ENCODE measurements around the gene SPATA33. TPM values are rescaled to one million over a fixed set of nuclear protein-coding genes. Genes with fewer than 3 reads are reported as not detected.
A peak's percentile ranks its signal among the peaks of the same experiment; 100 is the strongest.
"Not testable (repeated sequence)": the region's sequence is repeated elsewhere in the genome, so short reads cannot be mapped to it uniquely, and the experiment has no call there.

The SPATA33 gene
- total RNA-seq, 6 experiments from 2014 or later, result 1.8 to 5.0 (median 3.3) TPM

- ATAC-seq, result no peak
- WGBS (ENCODE audit: insufficient coverage, low coverage, low lambda C conversion rate, missing lambda C conversion rate), result 27% methylated on average over 19 of the region's 32 CpGs
Observed at GRCh38 chr16:89656435-89657121, 1.1 kb upstream of the SPATA33 start.

GRCh38 chr16:89658221-89658879, 714 bp downstream of the SPATA33 start:
- H3K36me3 ChIP-seq, result no peaks in the 10 kb centered on the region
- TF ChIP-seq, protein P1, sequence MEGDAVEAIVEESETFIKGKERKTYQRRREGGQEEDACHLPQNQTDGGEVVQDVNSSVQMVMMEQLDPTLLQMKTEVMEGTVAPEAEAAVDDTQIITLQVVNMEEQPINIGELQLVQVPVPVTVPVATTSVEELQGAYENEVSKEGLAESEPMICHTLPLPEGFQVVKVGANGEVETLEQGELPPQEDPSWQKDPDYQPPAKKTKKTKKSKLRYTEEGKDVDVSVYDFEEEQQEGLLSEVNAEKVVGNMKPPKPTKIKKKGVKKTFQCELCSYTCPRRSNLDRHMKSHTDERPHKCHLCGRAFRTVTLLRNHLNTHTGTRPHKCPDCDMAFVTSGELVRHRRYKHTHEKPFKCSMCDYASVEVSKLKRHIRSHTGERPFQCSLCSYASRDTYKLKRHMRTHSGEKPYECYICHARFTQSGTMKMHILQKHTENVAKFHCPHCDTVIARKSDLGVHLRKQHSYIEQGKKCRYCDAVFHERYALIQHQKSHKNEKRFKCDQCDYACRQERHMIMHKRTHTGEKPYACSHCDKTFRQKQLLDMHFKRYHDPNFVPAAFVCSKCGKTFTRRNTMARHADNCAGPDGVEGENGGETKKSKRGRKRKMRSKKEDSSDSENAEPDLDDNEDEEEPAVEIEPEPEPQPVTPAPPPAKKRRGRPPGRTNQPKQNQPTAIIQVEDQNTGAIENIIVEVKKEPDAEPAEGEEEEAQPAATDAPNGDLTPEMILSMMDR (IDR thresholded peaks at IDR 0.05), result no peak
- TF ChIP-seq POLR2A (IDR thresholded peaks at IDR 0.05), result no peak
- H3K9me3 ChIP-seq, result no peaks in the 10 kb centered on the region
- H3K27ac ChIP-seq, result peak overlapping the region in 2 of 3 donors; percentile 13 to 63
- ATAC-seq (peak in 3 of 4 donors; percentile 7 to 31 (median 15)), DNase-seq (peak in 1 of 3 donors; percentile 57)
- WGBS (ENCODE audit: insufficient coverage, low coverage, low lambda C conversion rate, missing lambda C conversion rate), result 14% methylated on average over 25 of the region's 27 CpGs
- peak overlapping the region; percentile 83 to 100 (median 98) for H3K4me3 ChIP-seq
- intact Hi-C loops (cut with DNase I), result no loop called here
- no peaks in the 10 kb centered on the region for H3K27me3 ChIP-seq
- peaks cover 0 to 13% (median 0%) of the 10 kb centered on the region in 4 donors for H3K4me1 ChIP-seq

More at GRCh38 chr16:89656435-89657121, 1.1 kb upstream of the SPATA33 start:
- Histone ChIP-seq H3K36me3 (no peaks in the 10 kb centered on the region), H3K27ac (no peak overlapping the region), H3K9me3 (no peaks in the 10 kb centered on the region), H3K4me1 (peaks cover 0 to 13% (median 0%) of the 10 kb centered on the region in 4 donors), H3K27me3 (no peaks in the 10 kb centered on the region), H3K4me3 (peak overlapping the region; percentile 83 to 100 (median 98))
- DNase-seq, result no peak
- intact Hi-C loops (cut with DNase I), result no loop called here
- TF ChIP-seq POLR2A (IDR thresholded peaks at IDR 0.05), result no peak
- TF ChIP-seq, protein P1 (IDR thresholded peaks at IDR 0.05), result no peak

DNA sequence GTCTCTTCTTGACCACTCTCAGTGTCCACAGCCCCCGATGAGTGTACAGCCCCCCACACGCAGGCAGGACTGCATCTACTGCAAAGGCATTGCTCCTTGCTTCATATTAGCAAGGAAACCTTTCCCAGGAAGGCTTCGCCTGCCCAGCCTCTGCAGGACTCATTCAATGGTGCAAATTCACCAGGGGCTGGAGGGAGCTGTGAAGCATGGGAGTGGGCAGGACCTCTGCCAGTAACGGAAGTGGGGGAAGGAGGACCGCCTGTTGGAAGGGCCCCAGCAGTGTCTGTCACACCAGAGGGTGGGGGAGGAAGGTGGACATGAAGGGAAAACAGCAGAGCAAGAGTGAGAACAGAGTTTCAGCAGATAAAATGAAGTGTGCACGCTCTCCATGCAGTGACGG, 2.5 kb downstream of the SPATA33 start:
- H3K9me3 ChIP-seq, result no peaks in the 10 kb centered on the region
- H3K4me1 ChIP-seq, result peaks cover 0 to 10% (median 0%) of the 10 kb centered on the region in 4 donors
- no peak for DNase-seq
- no peak overlapping the region for H3K27ac ChIP-seq
- no peak for ATAC-seq
- intact Hi-C loops (cut with DNase I), result no loop called here
- WGBS (ENCODE audit: insufficient coverage, low coverage, low lambda C conversion rate, missing lambda C conversion rate), result 97% methylated on average over 6 of the region's 7 CpGs
- no peaks in the 10 kb centered on the region for H3K36me3 ChIP-seq
- H3K4me3 ChIP-seq, result no peak overlapping the region
- TF ChIP-seq POLR2A (IDR thresholded peaks at IDR 0.05), result no peak
- TF ChIP-seq, protein P1 (IDR thresholded peaks at IDR 0.05), result no peak
- H3K27me3 ChIP-seq, result no peaks in the 10 kb centered on the region

DNA sequence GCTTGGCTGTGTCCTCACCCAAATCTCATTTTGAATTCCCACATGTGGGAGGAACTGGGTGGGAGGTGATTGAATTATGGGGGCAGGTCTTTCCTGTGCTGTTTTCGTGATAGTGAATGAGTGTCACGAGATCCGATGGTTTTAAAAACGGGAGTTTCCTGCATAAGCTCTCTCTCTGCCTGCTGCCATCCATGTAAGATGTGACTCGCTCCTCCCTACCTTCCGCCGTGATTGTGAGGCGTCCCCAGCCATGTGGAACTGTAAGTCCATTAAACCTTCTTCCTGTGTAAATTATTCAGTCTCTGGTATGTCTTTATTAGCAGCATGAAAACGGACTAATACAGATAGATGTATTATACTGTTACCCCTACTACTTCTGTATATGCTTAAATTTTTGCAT, 3.6 kb downstream of the SPATA33 start:
- no peaks in the 10 kb centered on the region for H3K27me3 ChIP-seq
- peaks cover 0 to 9% (median 0%) of the 10 kb centered on the region in 4 donors for H3K4me1 ChIP-seq
- H3K4me3 ChIP-seq, result no peak overlapping the region
- H3K36me3 ChIP-seq, result no peaks in the 10 kb centered on the region
- no peak for ATAC-seq
- WGBS (ENCODE audit: insufficient coverage, low coverage, low lambda C conversion rate, missing lambda C conversion rate), result 88% methylated on average over 8 of the region's 9 CpGs
- H3K27ac ChIP-seq, result no peak overlapping the region
- intact Hi-C loops (cut with DNase I), result no loop called here
- no peak for DNase-seq
- TF ChIP-seq POLR2A (IDR thresholded peaks at IDR 0.05), result no peak
- TF ChIP-seq, protein P1 (IDR thresholded peaks at IDR 0.05), result no peak
- no peaks in the 10 kb centered on the region for H3K9me3 ChIP-seq

GRCh38 chr16:89664238-89664637, 6.6 kb downstream of the SPATA33 start:
- intact Hi-C loops (cut with DNase I); H3K27me3 ChIP-seq: not testable (repeated sequence)
- 84% methylated on average over 8 of the region's 11 CpGs for WGBS (ENCODE audit: insufficient coverage, low coverage, low lambda C conversion rate, missing lambda C conversion rate)

More at GRCh38 chr16:89664238-89664637, 6.6 kb downstream of the SPATA33 start:
- not testable (repeated sequence) for DNase-seq, H3K4me3 ChIP-seq, H3K36me3 ChIP-seq, H3K27ac ChIP-seq, H3K9me3 ChIP-seq, ATAC-seq
- H3K4me1 ChIP-seq, result peaks cover 0 to 12% (median 0%) of the 10 kb centered on the region in 4 donors

Data from right lobe of liver (tissue), 6 donors.